H1 (cell line): ENCODE data around the gene DDI2. TPM values are rescaled to one million over a fixed set of nuclear protein-coding genes. Genes with fewer than 3 reads are reported as not detected.

Experiments used
- CTCF ChIA-PET: fragments of 300-600 bp; sonication (Branson Sonifier 250); formaldehyde crosslinking; loops from one replicate; lab custom pipeline; 2021; ENCODE audit not compliant: partially characterized antibody; lab: Charles Lee
- POLR2A ChIA-PET: fragments of 300-600 bp; sonication (Branson Sonifier 250); formaldehyde crosslinking; loops from one replicate; lab custom pipeline; 2021; ENCODE audit warnings: inconsistent platforms; ENCODE audit not compliant: partially characterized antibody; lab: Charles Lee
- DNase-seq, 2 experiments: peaks; one replicate each; pipeline versions ENCODE4 v3.0.0 to v3.0.0-alpha.2; 2010 to 2022; ENCODE audit warnings: low spot score in 2 of 2, low read depth in 1 of 2, mixed read lengths in 1 of 2
- FAIRE-seq: peaks from 2 replicates; lab custom pipeline; 2011; peaks lifted over from hg19 to GRCh38; lab: Jason Lieb, UNC
- H2AFZ ChIP-seq: 2 replicates; pipeline ENCODE4 v1.8.1; 2012; ENCODE audit warnings: low read length, inconsistent platforms
- H2AK5ac ChIP-seq: 2 replicates; pipeline ENCODE4 v1.6.1; 2013; ENCODE audit warnings: low read depth, low read length
- H2BK120ac ChIP-seq: replicated peaks from 2 replicates; pipeline ENCODE3; 2013; ENCODE audit warnings: low read depth, low read length, inconsistent platforms
- H2BK12ac ChIP-seq: 2 replicates; pipeline ENCODE4 v1.6.1; 2013; ENCODE audit warnings: low read depth, low read length
- H2BK15ac ChIP-seq: 2 replicates; pipeline ENCODE4 v1.6.1; 2013; ENCODE audit warnings: low read length
- H2BK20ac ChIP-seq: 2 replicates; pipeline ENCODE4 v1.6.1; 2013; ENCODE audit warnings: low read length
- H2BK5ac ChIP-seq: 2 replicates; pipeline ENCODE4 v1.6.1; 2013; ENCODE audit warnings: low read depth, low read length
- H3K14ac ChIP-seq: 2 replicates; pipeline ENCODE4 v1.6.1; 2013; ENCODE audit warnings: inconsistent platforms; ENCODE audit not compliant: insufficient read length
- H3K18ac ChIP-seq: 2 replicates; pipeline ENCODE4 v1.6.1; 2013; ENCODE audit warnings: low read length; ENCODE audit errors: extremely low read depth
- H3K23ac ChIP-seq: 2 replicates; pipeline ENCODE4 v1.6.1; 2013; ENCODE audit warnings: inconsistent platforms; ENCODE audit not compliant: insufficient read length
- H3K23me2 ChIP-seq: 2 replicates; pipeline ENCODE4 v1.6.1; 2013; ENCODE audit warnings: low read depth, low read length
- H3K27ac ChIP-seq: 2 replicates; pipeline ENCODE4 v1.6.1; 2011; ENCODE audit warnings: low read depth, low read length, inconsistent platforms
- H3K27me3 ChIP-seq, 4 experiments: replicated peaks in 1 of 4; 1 replicate in 1 of 4; 2 replicates in 3 of 4; pipeline versions ENCODE4 v1.6.1 to v1.8.1; 2011 to 2013; ENCODE audit warnings: low read length in 3 of 4, mild to moderate bottlenecking in 3 of 4, inconsistent platforms in 2 of 4, mixed read lengths in 2 of 4, moderate library complexity in 1 of 4; ENCODE audit not compliant: control insufficient read depth in 3 of 4, insufficient read depth in 3 of 4; ENCODE audit errors: extremely low read depth in 1 of 4
- H3K36me3 ChIP-seq, 4 experiments: 2 replicates each; pipeline versions ENCODE4 v1.6.1 to v1.8.1; 2011 to 2013; ENCODE audit warnings: mild to moderate bottlenecking in 4 of 4, low read length in 3 of 4, moderate library complexity in 2 of 4, control low read depth in 1 of 4, inconsistent platforms in 1 of 4; ENCODE audit not compliant: insufficient read depth in 4 of 4, control insufficient read depth in 2 of 4
- H3K4ac ChIP-seq: replicated peaks from 2 replicates; pipeline ENCODE3; 2013; ENCODE audit warnings: low read length, low read depth, mixed read lengths, inconsistent platforms; ENCODE audit not compliant: insufficient read length
- H3K4me1 ChIP-seq, 4 experiments: replicated peaks in 1 of 4; 1 replicate in 1 of 4; 2 replicates in 3 of 4; pipeline versions ENCODE4 v1.6.1 to v1.8.1; 2011 to 2013; ENCODE audit warnings: low read length in 3 of 4, inconsistent platforms in 2 of 4, mixed read lengths in 1 of 4; ENCODE audit not compliant: insufficient read depth in 4 of 4, control insufficient read depth in 3 of 4
- H3K4me2 ChIP-seq, 2 experiments: 2 replicates each; pipeline versions ENCODE4 v1.6.1 to v1.8.1; 2011 to 2013; ENCODE audit warnings: low read depth in 2 of 2, low read length in 2 of 2, control low read depth in 1 of 2, inconsistent platforms in 1 of 2, mild to moderate bottlenecking in 1 of 2; ENCODE audit not compliant: insufficient read depth in 1 of 2
- H3K4me3 ChIP-seq, 4 experiments: fragments of 200-600, 300-600 bp in 1 of 4; sonication (generic), shearing (Covaris generic), sonication (Bioruptor Twin) in 1 of 4; 2 replicates each; pipeline versions ENCODE4 v1.5.1 to v1.8.1; 2011 to 2016; ENCODE audit warnings: low read length in 4 of 4, low read depth in 3 of 4, control low read depth in 2 of 4, inconsistent platforms in 2 of 4, mild to moderate bottlenecking in 2 of 4, mixed read lengths in 1 of 4, moderate library complexity in 1 of 4; ENCODE audit not compliant: insufficient read depth in 2 of 4; ENCODE audit errors: extremely low read depth in 1 of 4
- H3K56ac ChIP-seq: replicated peaks from 2 replicates; pipeline ENCODE3; 2013; ENCODE audit warnings: low read depth, mild to moderate bottlenecking, mixed read lengths, low read length, inconsistent platforms; ENCODE audit not compliant: insufficient read length
- H3K79me1 ChIP-seq: 2 replicates; pipeline ENCODE4 v1.6.1; 2013; ENCODE audit warnings: low read depth, low read length, control low read depth
- H3K79me2 ChIP-seq, 2 experiments: 2 replicates each; pipeline versions ENCODE4 v1.6.1 to v1.8.1; 2012 to 2013; ENCODE audit warnings: low read length in 2 of 2, mild to moderate bottlenecking in 2 of 2, inconsistent platforms in 1 of 2; ENCODE audit not compliant: insufficient read depth in 2 of 2, control insufficient read depth in 1 of 2
- H3K9ac ChIP-seq, 4 experiments: replicated peaks in 1 of 4; 1 replicate in 1 of 4; 2 replicates in 3 of 4; pipeline versions ENCODE4 v1.6.1 to v1.8.1; 2011 to 2013; ENCODE audit warnings: low read depth in 3 of 4, low read length in 3 of 4, control low read depth in 2 of 4, mild to moderate bottlenecking in 2 of 4, moderate library complexity in 2 of 4, inconsistent platforms in 1 of 4; ENCODE audit errors: extremely low read depth in 1 of 4
- H3K9me3 ChIP-seq, 2 experiments: 2 replicates each; pipeline versions ENCODE4 v1.6.1 to v1.8.1; 2012 to 2013; ENCODE audit warnings: mild to moderate bottlenecking in 2 of 2, moderate library complexity in 2 of 2, control low read depth in 1 of 2, inconsistent platforms in 1 of 2, low read depth in 1 of 2, low read length in 1 of 2, mixed read lengths in 1 of 2; ENCODE audit not compliant: insufficient read depth in 2 of 2
- H4K20me1 ChIP-seq, 2 experiments: replicated peaks in 1 of 2; 2 replicates each; pipeline versions ENCODE3 to v1.8.1; 2011 to 2013; ENCODE audit warnings: inconsistent platforms in 2 of 2, low read length in 2 of 2, mild to moderate bottlenecking in 1 of 2; ENCODE audit not compliant: insufficient read depth in 2 of 2, control insufficient read depth in 1 of 2
- H4K5ac ChIP-seq: 2 replicates; pipeline ENCODE4 v1.6.1; 2013; ENCODE audit warnings: low read length, low read depth, mixed read lengths, inconsistent platforms; ENCODE audit not compliant: insufficient read length
- H4K8ac ChIP-seq: 2 replicates; pipeline ENCODE4 v1.8.0; 2013; ENCODE audit warnings: mild to moderate bottlenecking, moderate library complexity, low read length, inconsistent platforms; ENCODE audit not compliant: insufficient read depth; ENCODE audit errors: extremely low read depth
- H4K91ac ChIP-seq: replicated peaks from 2 replicates; pipeline ENCODE3; 2013; ENCODE audit warnings: low read length, mixed read lengths, inconsistent platforms; ENCODE audit not compliant: insufficient read length
- CBX8 ChIP-seq: fragments of 300-800, 300-1000 bp; sonication (generic); IDR thresholded peaks from 2 replicates; pipeline ENCODE4 v1.7.1; 2016; ENCODE audit warnings: low read depth, low read length, borderline replicate concordance
- CREB1 ChIP-seq: IDR thresholded peaks from 2 replicates; pipeline ENCODE4 v1.6.1; 2012; ENCODE audit warnings: inconsistent platforms
- EP300 ChIP-seq, 2 experiments: IDR thresholded peaks; 1 replicate in 1 of 2; 2 replicates in 1 of 2; pipeline ENCODE4 v1.6.1; 2011 to 2012; ENCODE audit warnings: low read depth in 2 of 2, low read length in 2 of 2, mild to moderate bottlenecking in 2 of 2, borderline replicate concordance in 1 of 2, inconsistent platforms in 1 of 2, moderate library complexity in 1 of 2
- POLR2A ChIP-seq, 2 experiments: IDR thresholded peaks; 1 replicate in 1 of 2; 2 replicates in 1 of 2; pipeline ENCODE4 v1.6.1; 2011; ENCODE audit warnings: low read depth in 2 of 2, low read length in 2 of 2, mild to moderate bottlenecking in 2 of 2; ENCODE audit errors: control extremely low read depth in 1 of 2
- RXRA ChIP-seq: IDR thresholded peaks from 2 replicates; pipeline ENCODE4 v1.6.1; 2011; ENCODE audit warnings: low read depth, mild to moderate bottlenecking, low read length, moderate library complexity; ENCODE audit not compliant: insufficient read depth
- YY1 ChIP-seq: IDR thresholded peaks from 2 replicates; pipeline ENCODE4 v1.6.1; 2011; ENCODE audit warnings: low read depth, mild to moderate bottlenecking, low read length
- WGBS, 2 experiments: shearing (Covaris generic) in 1 of 2; methylation state at CpG; one replicate each; pipeline versions ENCODE4 v1.1.6 to v1.1.7; 2013 to 2015; ENCODE audit warnings: low lambda C conversion rate in 2 of 2, mixed read lengths in 2 of 2, inconsistent platforms in 1 of 2, low coverage in 1 of 2, missing lambda C conversion rate in 1 of 2; ENCODE audit not compliant: insufficient replicate concordance in 2 of 2, insufficient coverage in 1 of 2, insufficient read length in 1 of 2; ENCODE audit errors: extremely low coverage in 1 of 2, missing lambda C conversion rate in 1 of 2; 5-methylcytosine and 5-hydroxymethylcytosine counted together
- polyA plus RNA-seq, 7 experiments: library from polyadenylated mRNA; depleted of rRNA in 3 of 7; stranded (reverse) in 5 of 7; unstranded in 2 of 7; fragments of >200 nt in 5 of 7; fragments of 200-250 nt in 2 of 7; gene quantifications; 1 replicate in 5 of 7; 2 replicates in 1 of 7; 4 replicates in 1 of 7; pipeline versions ENCODE4 v1.2.1 to v1.2.3, GENCODE V29; 2011 to 2013; ENCODE audit warnings: missing spikeins in 2 of 7, mixed read lengths in 2 of 7
- total RNA-seq: library from RNA; stranded (reverse); fragmentation: NEBNext Ultra II Directional; extraction: Animal tissue kit (Norgen Biotek cat#: 25700); gene quantifications from 2 replicates; pipeline ENCODE4 v1.2.1, GENCODE V29; 2021
- TF ChIP-seq, protein P1 (sequence below): IDR thresholded peaks from 2 replicates; pipeline ENCODE4 v1.6.1; 2012; ENCODE audit warnings: inconsistent platforms

The DDI2 gene
- total and polyA plus RNA-seq, 2 of the 8 experiments (the other 6 are each of a cell fraction or from before 2014, with no cell fraction given): 7.7 to 38.3 TPM

DNA sequence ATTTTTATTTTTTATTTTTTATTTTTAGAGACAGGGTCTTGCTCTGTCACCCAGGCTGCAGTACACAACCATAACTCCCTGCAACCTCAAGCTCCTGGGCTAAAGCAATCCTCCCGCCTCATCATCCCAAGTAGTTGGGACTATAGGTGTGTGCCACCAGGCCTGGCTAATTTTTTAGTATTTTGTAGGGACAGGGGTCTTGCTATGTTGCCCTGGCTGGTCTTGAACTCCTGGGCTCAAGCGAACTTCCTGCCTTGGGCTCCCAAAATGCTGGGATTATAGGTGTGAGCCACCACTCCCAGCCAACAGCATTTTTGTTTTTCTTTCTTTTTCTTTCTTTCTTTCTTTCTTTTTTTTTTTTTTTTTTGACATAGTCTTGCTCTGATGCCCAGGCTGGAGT, 80.9 kb downstream of the DDI2 start:
- Histone ChIP-seq H4K20me1 (peaks cover 3 to 6% of the 10 kb centered on the region in 2 experiments), H3K14ac (no peak overlapping the region), H3K27ac (no peak overlapping the region), H2BK120ac (no peak overlapping the region), H3K9me3 (no peaks in the 10 kb centered on the region), H3K27me3 (no peaks in the 10 kb centered on the region)
- CTCF ChIA-PET: interaction anchor here (1.4 to 2.7 kb wide), 3 partner anchors 8 to 40 kb away, joined by 4 to 15 read pairs (median 6); no protein-coding TSS in a partner anchor
- POLR2A ChIA-PET: interaction anchor here (1.1 kb wide), 1 partner anchor 11 kb away, joined by 5 read pairs; no protein-coding TSS in a partner anchor
- no peak for DNase-seq
- TF ChIP-seq, protein P1, sequence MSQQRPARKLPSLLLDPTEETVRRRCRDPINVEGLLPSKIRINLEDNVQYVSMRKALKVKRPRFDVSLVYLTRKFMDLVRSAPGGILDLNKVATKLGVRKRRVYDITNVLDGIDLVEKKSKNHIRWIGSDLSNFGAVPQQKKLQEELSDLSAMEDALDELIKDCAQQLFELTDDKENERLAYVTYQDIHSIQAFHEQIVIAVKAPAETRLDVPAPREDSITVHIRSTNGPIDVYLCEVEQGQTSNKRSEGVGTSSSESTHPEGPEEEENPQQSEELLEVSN: no peak
- no peak for TF ChIP-seq YY1
- no peak for TF ChIP-seq CBX8
- TF ChIP-seq RXRA: no peak
- TF ChIP-seq EP300 (IDR thresholded peaks at IDR 0.05; ENCODE audit: borderline replicate concordance in 1 of 2, low read depth in 2 of 2, low read length in 2 of 2): no peak
- no peak for TF ChIP-seq CREB1
- no peak for TF ChIP-seq POLR2A (IDR thresholded peaks at IDR 0.05; ENCODE audit: control extremely low read depth in 1 of 2, low read depth in 2 of 2, low read length in 2 of 2)
- TF ChIP-seq, all 59 proteins: peak for 0
- Histone ChIP-seq H2AFZ (no peak overlapping the region), H3K4me3 (no peak overlapping the region), H3K56ac (no peak overlapping the region), H3K18ac (no peak overlapping the region), H3K4me1 (no peaks in the 10 kb centered on the region), H3K36me3 (no peaks in the 10 kb centered on the region), H3K79me1 (peaks cover 5% of the 10 kb centered on the region), H2BK15ac (no peak overlapping the region), H3K4me2 (no peak overlapping the region), H3K79me2 (peaks cover 0 to 9% of the 10 kb centered on the region in 2 experiments; a peak in 1 of 4 replicates), H3K4ac (no peak overlapping the region), H2AK5ac (no peak overlapping the region), H3K23me2 (no peaks in the 10 kb centered on the region), H2BK5ac (no peak overlapping the region), H4K91ac (no peak overlapping the region), H3K23ac (no peak overlapping the region), H2BK20ac (no peak overlapping the region), H4K5ac (no peak overlapping the region), H3K9ac (no peak overlapping the region), H4K8ac (no peak overlapping the region), H2BK12ac (no peak overlapping the region)
- 93% methylated on average over 2 of the region's 2 CpGs; no CpG with 5 or more reads in 1 of the 2 experiments for WGBS, 2 experiments
- no peak for FAIRE-seq
